T-helper 1 cell treated with Interleukin-12 subunit alpha and Interleukin-12 subunit beta and Interleukin-4 antibody, amounts not matched to agents 30 ng/mL and 1 ng/mL, for 36 hours (primary cell): ENCODE results near the gene ATP8B4. TPM values are rescaled to one million over a fixed set of nuclear protein-coding genes. Genes with fewer than 3 reads are reported as not detected.
"Not testable (repeated sequence)": the region's sequence is repeated elsewhere in the genome, so short reads cannot be mapped to it uniquely, and the experiment has no call there.

Experiments
- intact Hi-C: fragments of 100-400 bp; cut with micrococcal nuclease; formaldehyde crosslinking; loops from one replicate; pipeline ENCODE4 v1.15.1; 2024
- total RNA-seq: library from RNA; stranded (reverse); gene quantifications from 2 replicates; pipeline ENCODE4 v1.2.3, GENCODE V29; 2022

ATP8B4 gene
- total RNA-seq, 1 donor from 2014 or later, result 51.8 TPM

GRCh38 chr15:50112488-50113186 is 6.4 kb downstream of the ATP8B4 start:
- intact Hi-C loops, result no loop called here

- intact Hi-C loops, result no loop called here
These were observed 8.7 kb downstream of the ATP8B4 start for GRCh38 chr15:50110285-50110684.

GRCh38 chr15:50109076-50109987 is 9.7 kb downstream of the ATP8B4 start:
- intact Hi-C loops, result loop anchor here (1.0 to 10.0 kb wide), 5 partner anchors 10 to 775 kb away; partner anchors contain the start of genes ATP8B4 and SLC27A2

GRCh38 chr15:50108461-50108860 is 10.6 kb downstream of the ATP8B4 start:
- intact Hi-C loops, result loop anchor here (5.0 to 10.0 kb wide), 3 partner anchors 39 to 776 kb away; partner anchors contain the start of gene SLC27A2

- intact Hi-C loops, result loop anchor here (1.0 to 10.0 kb wide), 7 partner anchors 40 to 777 kb away; partner anchors contain the start of genes FAM227B and SLC27A2
These were observed 11.2 kb downstream of the ATP8B4 start for GRCh38 chr15:50107591-50108408.

GRCh38 chr15:50107157-50107556 is 11.9 kb downstream of the ATP8B4 start:
- intact Hi-C loops, result loop anchor here (1.0 to 10.0 kb wide), 7 partner anchors 40 to 778 kb away; partner anchors contain the start of genes FAM227B and SLC27A2

GRCh38 chr15:50106457-50106856 is 12.6 kb downstream of the ATP8B4 start:
- intact Hi-C loops, result loop anchor here (5.0 to 10.0 kb wide), 3 partner anchors 41 to 778 kb away; partner anchors contain the start of gene SLC27A2

GRCh38 chr15:50100486-50100885 is 18.5 kb downstream of the ATP8B4 start:
- intact Hi-C loops, result loop anchor here (10.0 kb wide), 1 partner anchor 784 kb away; no protein-coding TSS in a partner anchor

GRCh38 chr15:50098545-50098944 is 20.5 kb downstream of the ATP8B4 start:
- intact Hi-C loops, result no loop called here

- intact Hi-C loops, result no loop called here
These were observed 22.9 kb downstream of the ATP8B4 start for GRCh38 chr15:50095938-50096821.

- intact Hi-C loops, result not testable (repeated sequence)
These were observed 29.6 kb downstream of the ATP8B4 start for GRCh38 chr15:50089386-50089785.

- intact Hi-C loops, result no loop called here
These were observed 34.1 kb downstream of the ATP8B4 start for GRCh38 chr15:50084932-50085331.

- intact Hi-C loops, result loop anchor here (2.0 kb wide), 1 partner anchor 15 kb away; no protein-coding TSS in a partner anchor
These were observed 35.5 kb downstream of the ATP8B4 start for GRCh38 chr15:50083424-50084025.

GRCh38 chr15:50082066-50082465 is 37.0 kb downstream of the ATP8B4 start:
- intact Hi-C loops, result loop anchor here (2.0 kb wide), 1 partner anchor 13 kb away; no protein-coding TSS in a partner anchor

- intact Hi-C loops, result no loop called here
These were observed 41.4 kb downstream of the ATP8B4 start for GRCh38 chr15:50077651-50078050.

- intact Hi-C loops, result no loop called here
These were observed 41.9 kb downstream of the ATP8B4 start for GRCh38 chr15:50077176-50077575.

- intact Hi-C loops, result no loop called here
These were observed 43.7 kb downstream of the ATP8B4 start for GRCh38 chr15:50075319-50075718.

GRCh38 chr15:50071551-50072258 is 47.3 kb downstream of the ATP8B4 start:
- intact Hi-C loops, result no loop called here

GRCh38 chr15:50068016-50068415 is 51.0 kb downstream of the ATP8B4 start:
- intact Hi-C loops, result loop anchor here (2.0 to 10.0 kb wide), 3 partner anchors 15 to 913 kb away; partner anchors contain the start of genes AP4E1 and COPS2
